Measurements from ENCODE around the gene CLIP4. TPM values are rescaled to one million over a fixed set of nuclear protein-coding genes. Genes with fewer than 3 reads are reported as not detected.

The CLIP4 gene
- total and polyA plus RNA-seq, 2 experiments from 2014 or later, result 0.06 to 0.14 TPM

- no peak overlapping the region for H3K4me2 ChIP-seq
Measured at GRCh38 chr2:29192526-29192925, 77.3 kb downstream of the CLIP4 start.

More at GRCh38 chr2:29192526-29192925, 77.3 kb downstream of the CLIP4 start:
- TF ChIP-seq JUNB (IDR thresholded peaks at IDR 0.05; ENCODE audit: unreplicated experiment) (no peak), EZH2phosphoT487 (IDR thresholded peaks at IDR 0.05; ENCODE audit: unreplicated experiment) (no peak), REST (IDR thresholded peaks at IDR 0.05; ENCODE audit: unreplicated experiment) (no peak), CTCF (conservative IDR thresholded peaks at IDR 0.05; ENCODE audit: low read depth in 2 of 2) (no peak), ETS1 (IDR thresholded peaks at IDR 0.05) (no peak), CREB1 (CRISPR knock-in tag; IDR thresholded peaks at IDR 0.05; ENCODE audit: low read depth) (no peak), ZNF331 (CRISPR knock-in tag; IDR thresholded peaks at IDR 0.05; ENCODE audit: low read depth) (no peak), ZNF462 (CRISPR knock-in tag; IDR thresholded peaks at IDR 0.05) (no peak), EZH2 (IDR thresholded peaks at IDR 0.05; ENCODE audit: low read depth, unreplicated experiment) (no peak), ZNF114 (CRISPR knock-in tag; IDR thresholded peaks at IDR 0.05) (no peak), NANOG (IDR thresholded peaks at IDR 0.05; ENCODE audit: borderline replicate concordance) (no peak), STAT1 (IDR thresholded peaks at IDR 0.05; ENCODE audit: unreplicated experiment) (no peak), POLR2AphosphoS5 (IDR thresholded peaks at IDR 0.05; ENCODE audit: low read depth) (no peak)
- Mint-ChIP-seq H3K27me3 (ENCODE audit: insufficient read depth, low read depth, poor library complexity) (peaks cover 4% of the 10 kb centered on the region), H3K27ac (no peak overlapping the region), H3K36me3 (ENCODE audit: low read depth) (no peaks in the 10 kb centered on the region), H3K4me3 (no peak overlapping the region), H3K4me1 (no peaks in the 10 kb centered on the region), H3K9me3 (peaks cover 6% of the 10 kb centered on the region)
- Histone ChIP-seq H3K4me1 (ENCODE audit: insufficient read depth) (no peaks in the 10 kb centered on the region), H3K27ac (ENCODE audit: low read depth) (no peak overlapping the region), H3F3A (replicated peaks; ENCODE audit: low read depth) (no peaks in the 10 kb centered on the region), H4K20me1 (replicated peaks; ENCODE audit: insufficient read depth) (no peaks in the 10 kb centered on the region), H3K9me2 (ENCODE audit: insufficient read depth) (no peaks in the 10 kb centered on the region), H3K36me3 (ENCODE audit: insufficient read depth) (no peaks in the 10 kb centered on the region), H3K79me2 (replicated peaks; ENCODE audit: insufficient read depth) (no peaks in the 10 kb centered on the region), H2AFZ (no peak overlapping the region), H3K27me3 (ENCODE audit: insufficient read depth) (no peaks in the 10 kb centered on the region), H3K4me3 (no peak overlapping the region)
- DNase-seq (ENCODE audit: low spot score) (no peak), ATAC-seq (no peak)
